HepG2 (cell line): ENCODE results near the gene C14orf119. TPM values are rescaled to one million over a fixed set of nuclear protein-coding genes. Genes with fewer than 3 reads are reported as not detected.

Source experiments
- ATAD3A ChIP-seq: sonication (generic); formaldehyde crosslinking; IDR thresholded peaks from 2 replicates; pipeline ENCODE4 v1.4.0; 2020; ENCODE audit warnings: missing genetic modification reagents
- ESRRA ChIP-seq: sonication (generic); formaldehyde crosslinking; IDR thresholded peaks from 2 replicates; pipeline ENCODE4 v1.5.1; 2020; ENCODE audit warnings: mild to moderate bottlenecking, low read depth, missing genetic modification reagents
- HMGXB3 ChIP-seq: sonication (generic); formaldehyde crosslinking; IDR thresholded peaks from 2 replicates; pipeline ENCODE4 v1.4.0; 2020; ENCODE audit warnings: missing genetic modification reagents, borderline replicate concordance
- HOXA7 ChIP-seq: sonication (generic); formaldehyde crosslinking; IDR thresholded peaks from 2 replicates; pipeline ENCODE4 v1.8.1; 2022; ENCODE audit warnings: mild to moderate bottlenecking, missing genetic modification reagents, moderate library complexity
- KDM3A ChIP-seq: IDR thresholded peaks from 2 replicates; pipeline ENCODE4 v1.6.1; 2018; ENCODE audit warnings: low read depth, missing compliant biosample characterization
- MLLT10 ChIP-seq: sonication (generic); formaldehyde crosslinking; IDR thresholded peaks from 2 replicates; pipeline ENCODE4 v1.4.0; 2020; ENCODE audit warnings: missing genetic modification reagents
- NFYB ChIP-seq: sonication (generic); formaldehyde crosslinking; IDR thresholded peaks from 2 replicates; pipeline ENCODE4 v1.4.0; 2020; ENCODE audit warnings: missing genetic modification reagents
- NFYC ChIP-seq: IDR thresholded peaks from 2 replicates; pipeline ENCODE4 v1.6.1; 2016; ENCODE audit warnings: missing genetic modification reagents, missing compliant biosample characterization
- TAF1 ChIP-seq: sonication (generic); formaldehyde crosslinking; IDR thresholded peaks from 2 replicates; pipeline ENCODE4 v1.4.0; 2020; ENCODE audit warnings: missing genetic modification reagents
- ZFP91 ChIP-seq: sonication (generic); formaldehyde crosslinking; IDR thresholded peaks from 2 replicates; pipeline ENCODE4 v1.9.0; 2022; ENCODE audit warnings: missing genetic modification reagents, mild to moderate bottlenecking, borderline replicate concordance
- ZFY ChIP-seq: sonication (generic); formaldehyde crosslinking; IDR thresholded peaks from 2 replicates; pipeline ENCODE4 v1.4.0; 2020; ENCODE audit warnings: missing genetic modification reagents
- ZNF264 ChIP-seq: sonication (generic); formaldehyde crosslinking; IDR thresholded peaks from 2 replicates; pipeline ENCODE4 v1.4.0; 2020; ENCODE audit warnings: missing genetic modification reagents
- ZNF362 ChIP-seq: sonication (generic); formaldehyde crosslinking; IDR thresholded peaks from 2 replicates; pipeline ENCODE4 v1.4.0; 2020; ENCODE audit warnings: missing genetic modification reagents, mild to moderate bottlenecking, borderline replicate concordance
- ZNF451 ChIP-seq: sonication (generic); formaldehyde crosslinking; IDR thresholded peaks from 2 replicates; pipeline ENCODE4 v1.5.0; 2020; ENCODE audit warnings: mild to moderate bottlenecking, missing genetic modification reagents
- ZNF552 ChIP-seq: sonication (generic); formaldehyde crosslinking; IDR thresholded peaks from 2 replicates; pipeline ENCODE4 v1.9.0; 2022; ENCODE audit warnings: missing genetic modification reagents, mild to moderate bottlenecking, borderline replicate concordance
- ZNF75D ChIP-seq: sonication (generic); formaldehyde crosslinking; IDR thresholded peaks from 2 replicates; pipeline ENCODE4 v1.8.1; 2023; ENCODE audit warnings: missing genetic modification reagents, mild to moderate bottlenecking, borderline replicate concordance
- ZSCAN29 ChIP-seq: sonication (generic); formaldehyde crosslinking; conservative IDR thresholded peaks from 2 replicates; pipeline ENCODE4 v1.4.0; 2020; ENCODE audit warnings: mild to moderate bottlenecking, missing genetic modification reagents
- ZSCAN31 ChIP-seq: sonication (generic); formaldehyde crosslinking; IDR thresholded peaks from 2 replicates; pipeline ENCODE4 v1.5.0; 2020; ENCODE audit warnings: low read depth, mild to moderate bottlenecking, missing genetic modification reagents
- ZXDC ChIP-seq: sonication (generic); formaldehyde crosslinking; IDR thresholded peaks from 2 replicates; pipeline ENCODE4 v1.5.0; 2020; ENCODE audit warnings: mild to moderate bottlenecking, missing genetic modification reagents
- polyA plus RNA-seq, 8 experiments: library from polyadenylated mRNA; depleted of rRNA in 3 of 8; stranded (reverse) in 7 of 8; unstranded in 1 of 8; fragments of >200 nt; fragmentation: Illumina TruSeq in 4 of 8; extraction: Trizol in 4 of 8; gene quantifications; 2 replicates each; pipeline versions ENCODE4 v1.2.1 to v1.2.3, GENCODE V29; 2011 to 2016; ENCODE audit warnings: low read depth in 4 of 8, missing spikeins in 1 of 8, mixed read lengths in 1 of 8; ENCODE audit not compliant: insufficient read depth in 1 of 8
- total RNA-seq, 5 experiments: library from RNA; depleted of rRNA; stranded (reverse); fragments of >200 nt; fragmentation: Illumina TruSeq; extraction: Trizol; gene quantifications; 2 replicates each; pipeline ENCODE4 v1.2.3, GENCODE V29; 2016; ENCODE audit warnings: low read depth in 1 of 5

C14orf119 gene
- total and polyA plus RNA-seq, 2 of the 13 experiments (the other 11 are each of a cell fraction or from before 2014, with no cell fraction given) = 117 to 206 TPM

GRCh38 chr14:23057757-23058653, 37.3 kb upstream of the C14orf119 start (continued):
- no peak; the same call in 1 of the 2 replicates for TF ChIP-seq HMGXB3 (CRISPR knock-in tag)
- no peak; the same call in 1 of the 2 replicates for TF ChIP-seq ZXDC (CRISPR knock-in tag)
- no peak; the same call in none of the 2 replicates for TF ChIP-seq NFYB (CRISPR knock-in tag)
- peak; percentile 54; the same call in 1 of the 2 replicates for TF ChIP-seq ZFY (CRISPR knock-in tag)
- no peak; the same call in 1 of the 2 replicates for TF ChIP-seq TAF1 (CRISPR knock-in tag)
- no peak for TF ChIP-seq MLLT10 (CRISPR knock-in tag)
- no peak for TF ChIP-seq ZNF75D (CRISPR knock-in tag)
- peak; percentile 90 for TF ChIP-seq ZSCAN31 (CRISPR knock-in tag)
- TF ChIP-seq ZNF451 = peak; percentile 86
- no peak for TF ChIP-seq ZNF264 (CRISPR knock-in tag)
- peak; percentile 89 for TF ChIP-seq ZFP91
- TF ChIP-seq ATAD3A (CRISPR knock-in tag) = no peak
- TF ChIP-seq ZNF552 (CRISPR knock-in tag) = 0 out of 2 replicates have a peak, but pooled peaks have one; percentile 86
- peak; percentile 39; the same call in 1 of the 2 replicates for TF ChIP-seq ESRRA (CRISPR knock-in tag)
- no peak for TF ChIP-seq ZNF362 (CRISPR knock-in tag)
- peak; percentile 99 for TF ChIP-seq KDM3A (CRISPR knock-in tag)
- peak; percentile 34; the same call in 1 of the 2 replicates for TF ChIP-seq NFYC (CRISPR knock-in tag)
- TF ChIP-seq ZSCAN29 (CRISPR knock-in tag) = peak; percentile 88
- TF ChIP-seq HOXA7 (CRISPR knock-in tag) = no peak
